Measurements from ENCODE around the gene MED25. TPM values are rescaled to one million over a fixed set of nuclear protein-coding genes. Genes with fewer than 3 reads are reported as not detected.

Gene MED25
- total RNA-seq, 1 experiment from 2014 or later = 39.9 TPM

- no peak overlapping the region for H3K4me3 Mint-ChIP-seq (ENCODE audit: unreplicated experiment)
- H3K36me3 Mint-ChIP-seq (ENCODE audit: insufficient read depth, unreplicated experiment) = peaks cover 62% of the 10 kb centered on the region
- H3K9me3 Mint-ChIP-seq (ENCODE audit: unreplicated experiment) = no peaks in the 10 kb centered on the region
- peaks cover 16% of the 10 kb centered on the region for H3K4me1 Mint-ChIP-seq (ENCODE audit: insufficient read depth, unreplicated experiment)
- H3K27me3 Mint-ChIP-seq (ENCODE audit: insufficient read depth, unreplicated experiment) = no peaks in the 10 kb centered on the region
- TF ChIP-seq, protein P1, sequence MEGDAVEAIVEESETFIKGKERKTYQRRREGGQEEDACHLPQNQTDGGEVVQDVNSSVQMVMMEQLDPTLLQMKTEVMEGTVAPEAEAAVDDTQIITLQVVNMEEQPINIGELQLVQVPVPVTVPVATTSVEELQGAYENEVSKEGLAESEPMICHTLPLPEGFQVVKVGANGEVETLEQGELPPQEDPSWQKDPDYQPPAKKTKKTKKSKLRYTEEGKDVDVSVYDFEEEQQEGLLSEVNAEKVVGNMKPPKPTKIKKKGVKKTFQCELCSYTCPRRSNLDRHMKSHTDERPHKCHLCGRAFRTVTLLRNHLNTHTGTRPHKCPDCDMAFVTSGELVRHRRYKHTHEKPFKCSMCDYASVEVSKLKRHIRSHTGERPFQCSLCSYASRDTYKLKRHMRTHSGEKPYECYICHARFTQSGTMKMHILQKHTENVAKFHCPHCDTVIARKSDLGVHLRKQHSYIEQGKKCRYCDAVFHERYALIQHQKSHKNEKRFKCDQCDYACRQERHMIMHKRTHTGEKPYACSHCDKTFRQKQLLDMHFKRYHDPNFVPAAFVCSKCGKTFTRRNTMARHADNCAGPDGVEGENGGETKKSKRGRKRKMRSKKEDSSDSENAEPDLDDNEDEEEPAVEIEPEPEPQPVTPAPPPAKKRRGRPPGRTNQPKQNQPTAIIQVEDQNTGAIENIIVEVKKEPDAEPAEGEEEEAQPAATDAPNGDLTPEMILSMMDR (IDR thresholded peaks at IDR 0.05; ENCODE audit: unreplicated experiment) = no peak
- intact Hi-C loops (cut with micrococcal nuclease) = loop anchor here (10.0 kb wide), 1 partner anchor 182 kb away; the partner anchor contains the start of gene PRMT1
- POLR2A ChIA-PET = no interaction called here
- H3K27ac Mint-ChIP-seq (ENCODE audit: low read depth, unreplicated experiment) = no peak overlapping the region
- CTCF ChIA-PET = no interaction called here
- no peak for DNase-seq (ENCODE audit: unreplicated experiment)
- BruUV-seq (replicated peaks) = no TSS peak
Measured at GRCh38 chr19:49856574-49857021, 38.5 kb downstream of the MED25 start.

DNA sequence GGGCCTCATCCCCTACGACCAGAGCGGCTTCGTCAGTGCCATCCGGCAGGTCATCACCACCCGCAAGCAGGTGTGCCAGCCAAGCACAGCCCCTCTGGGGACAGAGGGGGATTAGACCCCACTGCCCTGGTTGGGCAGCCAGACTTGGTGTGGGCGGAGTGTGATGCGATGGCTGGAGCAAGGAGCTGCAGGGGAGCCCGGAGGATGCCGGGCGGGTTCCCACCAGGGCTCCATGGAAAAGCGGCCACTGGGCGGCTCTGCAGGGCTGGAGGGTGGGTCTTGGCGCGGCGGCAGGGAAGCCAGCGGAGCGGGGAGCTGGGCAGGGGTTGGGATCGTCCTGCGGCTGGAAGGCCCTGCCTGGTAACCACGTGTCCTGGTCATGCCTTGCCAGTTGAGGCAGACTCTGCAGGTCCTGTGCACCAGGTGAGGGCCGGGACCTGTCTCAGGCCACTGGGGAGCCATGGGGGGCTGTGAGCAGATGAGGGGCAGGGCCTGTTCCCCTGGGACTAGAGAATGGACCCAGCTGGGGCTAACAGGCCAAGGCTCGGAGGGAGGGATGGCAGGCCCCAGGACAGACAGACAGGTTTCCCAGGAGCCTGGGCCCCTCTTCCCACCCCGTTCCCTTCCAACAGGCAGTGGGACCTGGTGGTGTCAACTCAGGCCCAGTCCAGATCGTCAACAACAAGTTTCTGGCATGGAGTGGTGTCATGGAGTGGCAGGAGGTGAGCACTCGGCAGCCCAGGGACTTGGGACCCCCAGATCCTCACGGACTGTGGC is 39.2 kb downstream of the MED25 start:
- no peak for DNase-seq (ENCODE audit: unreplicated experiment)
- H3K36me3 Mint-ChIP-seq (ENCODE audit: insufficient read depth, unreplicated experiment) = peaks cover 66% of the 10 kb centered on the region
- H3K9me3 Mint-ChIP-seq (ENCODE audit: unreplicated experiment) = no peaks in the 10 kb centered on the region
- no peak overlapping the region for H3K4me3 Mint-ChIP-seq (ENCODE audit: unreplicated experiment)
- TF ChIP-seq, protein P1 (IDR thresholded peaks at IDR 0.05; ENCODE audit: unreplicated experiment) = no peak
- H3K4me1 Mint-ChIP-seq (ENCODE audit: insufficient read depth, unreplicated experiment) = peaks cover 13% of the 10 kb centered on the region
- ChIA-PET POLR2A (interaction anchor here (1.0 kb wide), 1 partner anchor 11 kb away, joined by 3 read pairs; no protein-coding TSS in a partner anchor), CTCF (interaction anchor here (0.6 kb wide), 1 partner anchor 9 kb away, joined by 3 read pairs; no protein-coding TSS in a partner anchor)
- no TSS peak for BruUV-seq (replicated peaks)
- no peak overlapping the region for H3K27ac Mint-ChIP-seq (ENCODE audit: low read depth, unreplicated experiment)
- intact Hi-C loops (cut with micrococcal nuclease) = loop anchor here (10.0 kb wide), 1 partner anchor 182 kb away; the partner anchor contains the start of gene PRMT1
- H3K27me3 Mint-ChIP-seq (ENCODE audit: insufficient read depth, unreplicated experiment) = no peaks in the 10 kb centered on the region

DNA sequence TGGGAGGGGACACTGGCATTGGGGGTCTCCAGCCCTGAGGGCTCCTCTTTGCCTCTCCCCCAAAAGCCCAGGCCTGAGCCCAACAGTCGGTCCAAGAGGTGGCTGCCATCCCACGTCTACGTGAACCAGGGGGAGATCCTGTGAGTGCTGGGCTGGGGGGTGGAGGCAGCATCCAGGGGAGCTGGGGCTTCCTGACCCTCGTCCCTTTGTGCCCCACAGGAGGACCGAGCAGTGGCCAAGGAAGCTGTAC is 39.7 kb downstream of the MED25 start:
- no TSS peak for BruUV-seq (replicated peaks)
- POLR2A ChIA-PET = interaction anchor here (1.0 kb wide), 1 partner anchor 10 kb away, joined by 3 read pairs; no protein-coding TSS in a partner anchor
- H3K27me3 Mint-ChIP-seq (ENCODE audit: insufficient read depth, unreplicated experiment) = no peaks in the 10 kb centered on the region
- H3K4me3 Mint-ChIP-seq (ENCODE audit: unreplicated experiment) = no peak overlapping the region
- peaks cover 61% of the 10 kb centered on the region for H3K36me3 Mint-ChIP-seq (ENCODE audit: insufficient read depth, unreplicated experiment)
- TF ChIP-seq, protein P1 (IDR thresholded peaks at IDR 0.05; ENCODE audit: unreplicated experiment) = no peak
- CTCF ChIA-PET = interaction anchor here (0.6 kb wide), 1 partner anchor 9 kb away, joined by 3 read pairs; no protein-coding TSS in a partner anchor
- DNase-seq (ENCODE audit: unreplicated experiment) = no peak
- intact Hi-C loops (cut with micrococcal nuclease) = loop anchor here (10.0 kb wide), 1 partner anchor 183 kb away; the partner anchor contains the start of gene PRMT1
- no peaks in the 10 kb centered on the region for H3K9me3 Mint-ChIP-seq (ENCODE audit: unreplicated experiment)
- peaks cover 8% of the 10 kb centered on the region for H3K4me1 Mint-ChIP-seq (ENCODE audit: insufficient read depth, unreplicated experiment)
- H3K27ac Mint-ChIP-seq (ENCODE audit: low read depth, unreplicated experiment) = no peak overlapping the region

- TF ChIP-seq, protein P1 (IDR thresholded peaks at IDR 0.05; ENCODE audit: unreplicated experiment) = no peak
- peaks cover 65% of the 10 kb centered on the region for H3K36me3 Mint-ChIP-seq (ENCODE audit: insufficient read depth, unreplicated experiment)
- BruUV-seq (replicated peaks) = no TSS peak
- no peak overlapping the region for H3K27ac Mint-ChIP-seq (ENCODE audit: low read depth, unreplicated experiment)
- POLR2A ChIA-PET = interaction anchor here (0.9 to 1.3 kb wide), 4 partner anchors 8 to 11 kb away, joined by 3 to 11 read pairs (median 3); partner anchors contain the start of gene PTOV1
- H3K4me1 Mint-ChIP-seq (ENCODE audit: insufficient read depth, unreplicated experiment) = peaks cover 6% of the 10 kb centered on the region
- H3K4me3 Mint-ChIP-seq (ENCODE audit: unreplicated experiment) = no peak overlapping the region
- intact Hi-C loops (cut with micrococcal nuclease) = loop anchor here (10.0 kb wide), 1 partner anchor 184 kb away; the partner anchor contains the start of gene PRMT1
- DNase-seq (ENCODE audit: unreplicated experiment) = no peak
- H3K9me3 Mint-ChIP-seq (ENCODE audit: unreplicated experiment) = no peaks in the 10 kb centered on the region
- CTCF ChIA-PET = interaction anchor here (0.6 kb wide), 1 partner anchor 8 kb away, joined by 3 read pairs; no protein-coding TSS in a partner anchor
- H3K27me3 Mint-ChIP-seq (ENCODE audit: insufficient read depth, unreplicated experiment) = no peaks in the 10 kb centered on the region
Measured at GRCh38 chr19:49858088-49858985, 40.2 kb downstream of the MED25 start.

All from MCF 10A (cell line).